GM21717 (cell line): ENCODE data around the gene ASTN2.
A peak's percentile ranks its signal among the peaks of the same experiment; 100 is the strongest.
"Not testable (repeated sequence)": the region's sequence is repeated elsewhere in the genome, so short reads cannot be mapped to it uniquely, and the experiment has no call there.

ENCODE experiments used
- ATAC-seq: cut with Tn5 transposase; IDR thresholded peaks from one replicate; pipeline ENCODE4 v1.9.1; 2021; ENCODE audit warnings: mild to moderate bottlenecking, moderate library complexity; ENCODE audit not compliant: unreplicated experiment

ASTN2 gene

DNA sequence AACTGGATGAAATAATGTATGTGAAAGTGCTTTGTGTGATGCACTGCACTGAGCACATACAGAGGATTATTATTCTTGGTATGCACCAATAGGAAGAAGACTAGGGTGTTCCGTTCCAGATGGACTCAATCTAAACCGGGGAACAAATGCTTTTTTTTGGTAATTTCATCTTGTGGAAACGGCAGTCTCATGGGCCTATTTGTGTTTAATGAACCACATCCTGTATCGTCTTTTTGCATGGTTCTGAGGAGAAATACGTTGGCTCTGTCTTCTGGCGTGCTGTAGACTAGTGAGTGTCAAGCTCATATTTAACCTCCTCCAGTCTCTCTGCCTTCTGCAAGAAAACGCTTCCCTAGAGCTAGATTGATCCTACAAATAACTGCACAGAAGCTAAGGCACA lies 697.7 kb downstream of the ASTN2 start:
- no peak for ATAC-seq

DNA sequence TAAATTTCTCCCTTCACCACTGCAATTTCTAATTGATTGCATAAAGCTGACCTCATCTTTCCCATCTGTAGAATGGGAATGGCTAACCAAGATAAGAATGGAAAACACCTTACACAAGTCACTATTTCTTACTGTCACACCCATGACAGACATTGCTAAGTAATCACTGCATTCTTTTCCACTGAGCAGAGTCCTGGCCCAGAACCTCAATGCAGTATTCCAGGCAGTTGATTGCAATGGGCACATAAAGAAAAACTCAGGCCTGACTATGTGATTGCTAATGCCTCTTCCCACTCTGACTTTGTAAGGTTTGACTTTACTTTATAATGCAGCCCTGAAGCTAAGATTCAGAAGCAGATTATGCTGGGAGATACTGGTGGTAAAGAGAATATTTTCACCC lies 698.4 kb downstream of the ASTN2 start:
- ATAC-seq: no peak

GRCh38 chr9:116715751-116716150 lies 699.1 kb downstream of the ASTN2 start:
- no peak for ATAC-seq

- ATAC-seq: no peak
Measured at GRCh38 chr9:116713271-116713670, 701.6 kb downstream of the ASTN2 start.

GRCh38 chr9:116712781-116713180 lies 702.1 kb downstream of the ASTN2 start:
- no peak for ATAC-seq

DNA sequence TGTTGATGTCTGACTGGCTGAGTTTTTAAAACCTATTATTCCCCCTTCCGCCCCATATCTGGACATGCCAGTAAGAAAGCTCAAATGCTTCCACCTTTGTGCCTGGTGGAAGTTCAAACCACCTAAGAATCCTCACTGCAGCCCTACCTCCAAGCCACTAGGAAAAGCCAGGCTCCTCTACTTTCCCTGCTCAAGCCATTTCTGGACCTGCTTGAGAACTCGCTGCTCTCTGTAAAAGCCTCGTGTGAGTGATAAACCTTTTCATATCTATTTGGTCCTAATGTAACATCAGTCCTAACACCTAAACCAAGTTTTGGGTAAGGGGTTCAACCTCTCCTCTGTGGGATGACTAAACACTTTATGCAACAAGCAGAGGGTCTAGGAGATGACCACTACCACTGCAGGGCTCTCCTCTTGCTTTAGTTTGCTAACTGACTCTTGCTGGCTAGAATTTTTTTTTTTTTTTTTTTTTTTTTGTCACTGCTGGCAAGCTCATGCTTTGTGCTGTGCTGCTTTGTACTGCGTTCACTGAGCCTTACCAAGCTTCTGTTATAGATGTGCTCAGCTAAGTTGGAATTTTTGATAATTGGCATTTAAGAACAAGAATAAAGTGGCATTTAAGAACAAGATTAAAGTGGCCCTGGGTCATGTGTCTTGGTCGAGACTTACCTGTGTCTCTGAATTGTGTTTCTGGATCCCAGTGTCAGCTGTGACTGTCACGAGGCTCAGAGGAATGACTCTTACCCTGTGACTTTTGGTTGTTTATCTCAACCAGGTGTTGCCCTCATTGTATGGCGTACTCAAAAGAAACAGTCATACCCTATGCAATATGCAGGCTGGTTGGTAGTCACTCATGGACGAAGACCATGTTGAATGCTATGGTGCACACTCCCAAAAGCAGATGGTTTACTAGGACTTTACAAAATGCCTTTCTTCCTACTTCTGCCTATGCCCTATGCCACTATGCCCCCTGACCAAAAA lies 708.3 kb downstream of the ASTN2 start:
- no peak for ATAC-seq

DNA sequence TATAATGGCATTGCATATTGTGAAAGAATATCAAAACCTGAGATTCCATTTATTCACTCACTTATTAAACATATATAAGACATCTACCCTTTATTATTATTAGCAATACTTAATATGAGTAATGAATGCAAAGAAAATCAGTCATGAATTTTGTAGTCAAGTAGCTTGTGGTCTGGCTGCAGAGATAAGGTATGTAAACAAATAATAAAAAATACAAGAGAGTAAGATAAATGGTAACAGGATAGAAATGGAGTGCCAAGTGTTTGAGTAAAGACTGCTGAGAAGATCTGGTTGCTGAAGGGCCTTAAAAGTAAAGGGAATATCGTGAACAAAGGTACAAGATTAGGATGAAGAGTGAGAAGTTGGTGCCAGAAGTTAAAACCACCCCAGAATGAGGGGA lies 709.3 kb downstream of the ASTN2 start:
- no peak for ATAC-seq

- no peak for ATAC-seq
Measured at GRCh38 chr9:116704470-116704869, 710.4 kb downstream of the ASTN2 start.

- no peak for ATAC-seq
Measured at GRCh38 chr9:116703634-116704033, 711.2 kb downstream of the ASTN2 start.

GRCh38 chr9:116701940-116702642 lies 712.8 kb downstream of the ASTN2 start:
- ATAC-seq: no peak

DNA sequence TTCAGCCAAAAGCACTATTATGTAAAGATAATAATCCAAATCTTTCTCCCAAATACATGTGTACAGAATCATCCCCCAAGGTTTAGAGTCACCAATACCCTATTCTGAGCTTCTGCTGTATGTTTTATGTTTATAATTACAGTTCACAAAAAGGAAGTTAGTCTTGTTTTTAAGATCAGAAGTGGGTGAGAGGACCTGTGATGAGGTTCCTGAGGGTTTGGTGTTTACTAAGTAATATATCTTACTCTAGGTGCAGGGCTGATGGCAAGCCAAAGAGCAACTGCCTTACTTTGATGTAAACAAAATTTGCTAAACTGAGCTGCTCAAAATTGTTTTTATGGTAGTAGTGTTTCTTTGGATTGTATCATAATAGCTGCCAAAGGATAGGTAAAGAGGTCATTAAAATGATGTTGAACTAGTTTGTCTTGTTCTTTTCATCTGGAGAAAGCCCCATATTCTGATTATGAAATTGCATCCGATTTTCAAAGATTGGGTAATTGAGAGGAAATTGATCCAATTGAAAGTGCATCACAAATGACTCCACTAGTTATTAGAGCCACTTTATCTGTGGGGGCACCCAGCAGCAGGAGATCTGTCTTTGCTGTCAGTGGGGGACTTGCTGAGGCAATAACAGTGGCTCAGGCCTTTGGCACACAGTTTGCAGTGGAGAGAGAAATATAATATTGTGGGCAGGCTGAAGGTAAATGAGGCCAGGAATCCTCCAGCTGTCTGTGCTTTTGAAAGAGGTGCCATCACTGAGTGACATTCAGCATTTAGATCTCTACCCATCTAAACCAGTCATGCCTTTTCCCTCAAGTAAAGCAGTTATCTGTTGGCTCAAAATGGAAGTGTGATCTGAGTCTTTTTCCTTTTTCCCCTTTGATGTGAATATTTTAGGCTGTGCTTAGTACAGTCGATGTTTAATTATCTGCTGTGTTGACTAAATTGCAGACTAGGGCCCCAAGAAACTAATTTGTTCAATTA lies 713.7 kb downstream of the ASTN2 start:
- ATAC-seq: no peak

DNA sequence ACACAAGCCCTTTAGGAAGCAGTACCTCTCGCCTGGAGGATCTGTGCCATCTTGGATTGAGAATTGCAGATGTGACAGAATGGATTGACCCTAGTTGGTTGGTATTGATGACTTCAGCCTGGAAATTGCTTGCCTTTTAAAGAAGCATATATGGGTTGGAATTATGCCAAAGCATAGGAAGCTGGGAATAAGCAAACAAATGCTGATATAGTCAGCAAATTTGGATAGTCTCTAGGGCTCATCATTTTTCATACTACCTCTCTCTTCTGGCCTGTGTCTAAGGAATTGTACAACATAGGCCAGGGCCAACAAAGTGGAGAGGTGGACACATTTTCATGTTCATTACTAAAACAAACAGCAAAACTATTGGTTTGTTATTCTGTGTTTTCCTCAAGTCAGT lies 714.6 kb downstream of the ASTN2 start:
- no peak for ATAC-seq

DNA sequence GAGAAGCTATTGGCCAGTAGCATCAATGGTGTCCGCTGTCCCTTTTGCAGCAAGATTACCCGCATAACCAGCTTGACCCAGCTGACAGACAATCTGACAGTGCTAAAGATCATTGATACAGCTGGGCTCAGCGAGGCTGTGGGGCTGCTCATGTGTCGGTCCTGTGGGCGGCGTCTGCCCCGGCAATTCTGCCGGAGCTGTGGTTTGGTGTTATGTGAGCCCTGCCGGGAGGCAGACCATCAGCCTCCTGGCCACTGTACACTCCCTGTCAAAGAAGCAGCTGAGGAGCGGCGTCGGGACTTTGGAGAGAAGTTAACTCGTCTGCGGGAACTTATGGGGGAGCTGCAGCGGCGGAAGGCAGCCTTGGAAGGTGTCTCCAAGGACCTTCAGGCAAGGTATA lies 717.0 kb downstream of the ASTN2 start:
- ATAC-seq: no peak

DNA sequence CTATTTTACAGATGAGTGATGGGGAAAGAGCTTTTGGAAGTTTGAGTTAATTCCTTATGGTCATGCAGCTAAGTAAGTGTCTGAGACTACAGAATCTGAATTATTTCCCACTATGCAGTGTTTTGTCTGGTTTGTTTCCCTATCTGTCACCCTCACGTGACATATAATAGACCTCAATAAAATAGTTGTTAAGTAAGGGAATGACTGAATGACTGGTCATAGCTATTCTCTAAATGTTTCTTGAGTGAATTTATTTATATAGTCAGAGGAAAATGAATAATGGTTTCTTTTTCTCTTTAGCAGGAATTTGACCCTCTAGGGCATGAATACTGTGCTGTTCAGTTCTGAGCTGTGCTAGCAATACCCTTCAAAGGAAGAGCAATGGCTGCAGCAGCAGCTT lies 717.5 kb downstream of the ASTN2 start:
- no peak for ATAC-seq

GRCh38 chr9:116695438-116695837 lies 719.4 kb downstream of the ASTN2 start:
- no peak for ATAC-seq

GRCh38 chr9:116694785-116695291 lies 720.0 kb downstream of the ASTN2 start:
- no peak for ATAC-seq

DNA sequence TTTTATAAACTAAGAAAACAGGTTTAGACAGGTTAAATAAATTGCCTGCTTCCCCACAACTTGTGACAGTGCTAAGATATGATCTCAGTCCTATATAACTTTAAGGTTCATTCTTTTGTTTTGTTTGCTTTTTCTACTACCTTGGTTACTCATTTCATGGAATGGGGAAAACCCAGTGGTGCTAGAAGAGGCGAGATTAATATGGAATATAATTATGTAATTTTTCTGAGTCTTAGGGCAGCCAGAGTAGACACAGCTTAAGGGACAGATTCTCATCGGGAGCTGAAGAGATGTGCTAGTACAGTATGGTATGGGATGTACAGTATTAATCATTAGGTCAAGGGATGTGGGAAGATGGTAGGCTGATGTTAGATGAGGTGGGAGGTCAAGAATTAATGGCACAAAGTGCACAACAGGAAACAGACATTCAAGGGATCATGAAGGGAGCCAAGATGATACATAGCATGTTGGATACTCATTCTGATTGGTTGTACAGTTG lies 721.6 kb downstream of the ASTN2 start:
- peak; percentile 30 for ATAC-seq

DNA sequence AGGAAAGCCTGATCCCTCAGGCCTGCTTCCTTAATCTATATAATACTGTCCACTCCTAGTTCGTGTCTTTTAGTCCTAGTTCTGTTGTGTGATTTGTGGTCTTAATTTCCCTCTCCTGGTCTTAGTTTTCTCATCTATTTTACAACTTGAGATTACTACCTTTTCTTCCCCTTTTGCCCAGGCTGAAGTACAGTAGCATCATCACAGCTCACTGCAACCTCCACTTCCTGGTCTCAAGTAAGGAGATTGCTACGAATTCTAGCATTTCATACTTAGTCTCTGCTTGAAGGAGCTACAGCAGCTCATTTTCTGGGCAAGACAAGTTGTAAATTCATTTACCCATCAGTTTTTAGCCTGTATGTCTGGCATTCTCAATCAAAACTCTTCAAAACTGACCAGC lies 722.2 kb downstream of the ASTN2 start:
- no peak for ATAC-seq

GRCh38 chr9:116691607-116692006 lies 723.2 kb downstream of the ASTN2 start:
- ATAC-seq: no peak

GRCh38 chr9:116690805-116691204 lies 724.1 kb downstream of the ASTN2 start:
- not testable (repeated sequence) for ATAC-seq
